ENCODE results near the gene ADAMTSL1. TPM values are rescaled to one million over a fixed set of nuclear protein-coding genes. Genes with fewer than 3 reads are reported as not detected.

Gene ADAMTSL1
- total RNA-seq, 1 donor from 2014 or later, result 12.3 TPM

GRCh38 chr9:18526685-18527084 lies 52.7 kb downstream of the ADAMTSL1 start:
- no peaks in the 10 kb centered on the region for H3K27me3 ChIP-seq

DNA sequence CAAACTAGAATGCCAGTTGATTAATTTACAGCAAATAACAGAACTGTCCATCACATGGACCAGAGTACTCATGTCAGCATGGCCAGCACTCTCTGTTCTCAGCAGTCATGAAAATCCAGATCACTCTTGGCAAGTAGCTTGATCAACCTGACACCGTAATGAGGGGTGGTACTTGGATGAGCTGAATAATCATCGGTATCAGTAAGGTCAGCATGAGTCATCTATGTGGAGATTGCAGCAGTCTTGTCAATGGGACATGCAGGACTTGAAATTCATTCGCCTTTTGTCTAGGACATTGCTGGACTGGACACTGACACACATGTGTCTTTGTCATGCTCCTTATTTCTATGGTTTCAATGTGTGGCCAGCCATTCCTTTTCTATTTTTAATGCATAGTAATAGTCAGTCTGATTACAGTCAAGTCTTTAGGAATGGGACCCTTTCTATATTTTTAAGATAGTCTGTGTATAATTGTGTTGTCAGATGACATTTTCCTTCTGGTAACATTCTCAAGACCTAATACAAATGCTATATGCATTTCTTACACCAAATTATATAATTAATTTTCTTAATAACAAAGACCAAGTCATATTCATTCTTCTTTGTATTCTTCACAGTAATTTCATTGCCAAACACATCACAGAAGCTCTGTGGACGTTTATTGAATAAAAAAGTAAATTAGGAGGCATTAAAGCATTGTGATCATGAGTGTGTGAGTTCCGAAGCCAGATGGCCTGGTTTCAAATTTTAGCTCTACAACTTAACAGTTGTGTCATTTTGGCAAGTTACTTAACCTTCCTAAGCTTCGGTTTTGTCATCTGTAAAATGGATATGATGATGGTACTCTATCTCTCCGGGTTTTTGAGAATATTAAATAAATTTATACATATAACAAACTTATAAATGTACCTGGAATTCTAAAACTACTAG lies 57.4 kb downstream of the ADAMTSL1 start:
- H3K9me3 ChIP-seq, result peaks cover 0 to 10% of the 10 kb centered on the region in 2 donors
- no peak for DNase-seq (ENCODE audit: low spot score in 2 of 2)
- intact Hi-C loops (cut with DNase I), result no loop called here
- H3K4me3 ChIP-seq, result no peak overlapping the region
- peaks cover 0 to 3% of the 10 kb centered on the region in 2 donors for H3K36me3 ChIP-seq
- no peaks in the 10 kb centered on the region for H3K27me3 ChIP-seq
- TF ChIP-seq CTCF (IDR thresholded peaks at IDR 0.05), result no peak
- no peak overlapping the region for H3K27ac ChIP-seq
- peaks cover 0 to 2% of the 10 kb centered on the region in 2 donors for H3K4me1 ChIP-seq

More at GRCh38 chr9:18526685-18527084, 52.7 kb downstream of the ADAMTSL1 start:
- Histone ChIP-seq H3K27ac (no peak overlapping the region), H3K4me3 (no peak overlapping the region), H3K36me3 (no peaks in the 10 kb centered on the region), H3K9me3 (no peaks in the 10 kb centered on the region), H3K4me1 (peaks cover 0 to 2% of the 10 kb centered on the region in 2 donors)
- TF ChIP-seq CTCF (IDR thresholded peaks at IDR 0.05), result no peak
- DNase-seq (ENCODE audit: low spot score in 2 of 2), result no peak
- intact Hi-C loops (cut with DNase I), result no loop called here

DNA sequence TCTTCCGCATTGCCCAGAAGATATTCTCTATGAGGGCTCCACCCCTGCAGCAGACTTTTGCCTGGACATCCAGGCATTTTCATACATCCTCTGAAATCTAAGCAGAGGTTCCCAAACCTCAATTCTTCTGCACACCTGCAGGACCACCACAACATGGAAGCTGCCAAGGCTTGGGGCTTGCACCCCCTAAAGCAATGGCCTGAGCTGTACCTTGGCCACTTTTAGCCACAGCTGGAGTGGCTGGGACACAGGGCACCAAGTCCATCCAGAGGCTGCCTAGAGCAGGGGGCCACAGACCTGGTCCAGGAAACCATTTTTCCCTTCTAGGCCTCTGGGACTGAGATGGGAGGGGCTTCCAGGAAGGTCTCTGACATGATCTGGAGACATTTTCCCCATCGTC lies 60.7 kb downstream of the ADAMTSL1 start:
- DNase-seq (ENCODE audit: low spot score in 2 of 2), result no peak
- intact Hi-C loops (cut with DNase I), result no loop called here
- Histone ChIP-seq H3K4me3 (no peak overlapping the region), H3K9me3 (peaks cover 0 to 10% of the 10 kb centered on the region in 2 donors), H3K36me3 (peaks cover 0 to 3% of the 10 kb centered on the region in 2 donors), H3K4me1 (peaks cover 0 to 2% of the 10 kb centered on the region in 2 donors), H3K27me3 (no peaks in the 10 kb centered on the region), H3K27ac (no peak overlapping the region)
- TF ChIP-seq CTCF (IDR thresholded peaks at IDR 0.05), result no peak

DNA sequence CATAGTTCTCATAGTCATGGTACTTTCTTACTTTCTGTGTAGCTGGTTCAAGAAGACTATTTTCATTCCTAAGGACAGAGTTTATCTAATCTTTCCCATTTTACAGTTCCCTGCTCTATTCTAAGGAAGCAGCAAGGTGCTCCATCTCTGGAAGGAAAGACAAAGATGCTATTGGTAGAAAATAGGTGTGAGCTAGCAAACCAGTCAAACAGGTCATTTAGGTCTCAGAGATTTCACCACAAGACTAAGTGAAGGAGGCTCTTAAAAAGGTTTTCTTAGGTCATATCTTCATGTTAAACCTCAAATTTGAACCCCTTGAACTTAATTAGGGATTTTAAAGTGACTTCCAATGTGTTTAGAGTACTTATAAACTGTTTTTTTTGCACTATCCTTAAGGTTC lies 62.6 kb downstream of the ADAMTSL1 start:
- DNase-seq (ENCODE audit: low spot score in 2 of 2), result no peak
- peaks cover 0 to 10% of the 10 kb centered on the region in 2 donors for H3K9me3 ChIP-seq
- H3K27me3 ChIP-seq, result no peaks in the 10 kb centered on the region
- peaks cover 0 to 3% of the 10 kb centered on the region in 2 donors for H3K36me3 ChIP-seq
- H3K4me1 ChIP-seq, result no peaks in the 10 kb centered on the region
- intact Hi-C loops (cut with DNase I), result no loop called here
- no peak overlapping the region for H3K4me3 ChIP-seq
- TF ChIP-seq CTCF (IDR thresholded peaks at IDR 0.05), result no peak
- H3K27ac ChIP-seq, result no peak overlapping the region

DNA sequence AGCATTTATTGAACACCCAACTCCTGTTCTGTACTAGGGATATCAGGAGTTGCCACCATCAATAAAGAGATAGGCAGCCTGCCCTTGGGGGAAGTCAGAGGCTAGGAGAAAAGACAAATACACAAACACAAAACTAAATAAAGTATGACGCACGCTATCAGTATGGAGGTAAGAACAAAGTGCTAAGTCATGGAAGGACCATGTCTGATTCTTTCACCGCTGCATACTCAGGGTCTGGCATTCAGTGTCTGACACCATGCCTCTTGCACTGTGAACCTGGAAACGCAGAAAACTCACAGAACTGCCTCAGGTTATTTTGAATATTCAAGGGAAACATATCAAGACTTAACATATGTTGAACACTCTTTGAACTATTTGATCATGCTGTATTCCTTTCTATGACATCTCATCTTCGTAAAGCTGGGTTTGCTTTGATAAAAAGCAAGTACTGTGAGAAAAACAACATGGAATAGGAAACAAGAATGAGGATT lies 65.3 kb downstream of the ADAMTSL1 start:
- no peak for TF ChIP-seq CTCF (IDR thresholded peaks at IDR 0.05)
- intact Hi-C loops (cut with DNase I), result no loop called here
- no peak for DNase-seq (ENCODE audit: low spot score in 2 of 2)
- Histone ChIP-seq H3K27me3 (no peaks in the 10 kb centered on the region), H3K36me3 (peaks cover 0 to 3% of the 10 kb centered on the region in 2 donors), H3K9me3 (peaks cover 0 to 10% of the 10 kb centered on the region in 2 donors), H3K4me1 (peaks cover 0 to 10% of the 10 kb centered on the region in 2 donors), H3K4me3 (no peak overlapping the region), H3K27ac (no peak overlapping the region)
